ENCODE measurements around the gene RPS27.

Gene RPS27

DNA sequence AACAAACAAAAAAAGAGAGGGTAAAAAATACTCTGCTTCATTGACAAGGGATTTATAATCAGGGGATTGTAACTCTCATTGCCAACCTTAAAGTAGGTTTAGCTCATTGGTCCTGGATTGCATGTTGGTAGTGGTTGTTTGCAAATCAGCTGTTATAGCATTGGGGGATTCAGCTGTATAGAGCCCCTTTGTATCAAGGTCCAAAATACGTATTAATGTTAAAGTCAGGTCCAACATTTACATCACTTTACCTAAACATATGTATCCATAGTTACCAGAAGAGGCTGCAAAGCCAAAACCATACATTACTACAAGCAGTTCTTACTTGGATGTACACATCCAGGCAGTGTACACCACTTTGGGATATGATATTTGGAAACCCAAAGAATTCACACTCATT, 29.4 kb downstream of the RPS27 start:
- no peak for TF ChIP-seq TCF12 (IDR thresholded peaks at IDR 0.05; ENCODE audit: low read depth)
- no peak for TF ChIP-seq ZBTB7A (IDR thresholded peaks at IDR 0.05; ENCODE audit: low read depth)
- TF ChIP-seq CREB1 (IDR thresholded peaks at IDR 0.05; ENCODE audit: low read depth), result no peak
- no peak for TF ChIP-seq FOXM1 (IDR thresholded peaks at IDR 0.05; ENCODE audit: borderline replicate concordance, low read depth)
- no peak for TF ChIP-seq CEBPB (IDR thresholded peaks at IDR 0.05)
- TF ChIP-seq TAF1 (IDR thresholded peaks at IDR 0.05; ENCODE audit: low read depth), result no peak
- TF ChIP-seq EP300 (IDR thresholded peaks at IDR 0.05; ENCODE audit: borderline replicate concordance), result no peak
- no peak for TF ChIP-seq RAD21 (IDR thresholded peaks at IDR 0.05; ENCODE audit: low read depth)
- TF ChIP-seq YY1 (IDR thresholded peaks at IDR 0.05; ENCODE audit: low read depth), result no peak
- TF ChIP-seq EGR1 (IDR thresholded peaks at IDR 0.05), result no peak
- TF ChIP-seq REST (IDR thresholded peaks at IDR 0.05; ENCODE audit: low read depth), result no peak
- no peak for TF ChIP-seq NFIC (IDR thresholded peaks at IDR 0.05)

All from Ishikawa (cell line).